ENCODE data around the gene DCLK1. TPM values are rescaled to one million over a fixed set of nuclear protein-coding genes. Genes with fewer than 3 reads are reported as not detected.
"Not testable (repeated sequence)": the region's sequence is repeated elsewhere in the genome, so short reads cannot be mapped to it uniquely, and the experiment has no call there.

Gene DCLK1
- total and polyA plus RNA-seq, 7 donors: 1.2 to 64.8 (median 10.2) TPM

DNA sequence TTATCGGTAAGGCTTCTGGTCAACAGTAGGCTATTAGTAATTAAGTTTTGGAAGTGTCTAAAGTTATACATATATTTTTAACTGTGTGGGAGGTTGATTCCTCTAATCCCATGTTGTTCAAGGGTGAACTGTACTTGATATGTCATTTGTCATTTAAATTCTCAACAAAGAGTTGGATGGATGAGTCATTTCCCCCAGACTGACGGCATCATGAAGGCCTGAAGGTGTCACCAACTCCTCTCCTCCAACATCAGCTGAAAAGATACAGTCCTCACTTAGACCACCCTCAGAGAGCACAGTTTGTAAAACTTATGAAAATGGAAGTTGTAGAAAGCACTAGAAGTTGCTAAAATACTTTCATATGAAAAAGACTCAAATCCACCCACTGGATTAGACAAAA, 48.8 kb downstream of the DCLK1 start:
- WGBS, 2 donors: 83% methylated on average over 2 of the region's 2 CpGs
- Histone ChIP-seq H3K36me3 (no peaks in the 10 kb centered on the region), H3K4me1 (no peaks in the 10 kb centered on the region), H3K27me3 (no peaks in the 10 kb centered on the region), H3K4me3 (no peak overlapping the region), H3K9me3 (no peaks in the 10 kb centered on the region), H3K27ac (no peak overlapping the region)
- TF ChIP-seq EP300 (IDR thresholded peaks at IDR 0.05) (no peak), POLR2A (IDR thresholded peaks at IDR 0.05) (no peak), POLR2AphosphoS5 (IDR thresholded peaks at IDR 0.05) (no peak)
- TF ChIP-seq, protein P1, sequence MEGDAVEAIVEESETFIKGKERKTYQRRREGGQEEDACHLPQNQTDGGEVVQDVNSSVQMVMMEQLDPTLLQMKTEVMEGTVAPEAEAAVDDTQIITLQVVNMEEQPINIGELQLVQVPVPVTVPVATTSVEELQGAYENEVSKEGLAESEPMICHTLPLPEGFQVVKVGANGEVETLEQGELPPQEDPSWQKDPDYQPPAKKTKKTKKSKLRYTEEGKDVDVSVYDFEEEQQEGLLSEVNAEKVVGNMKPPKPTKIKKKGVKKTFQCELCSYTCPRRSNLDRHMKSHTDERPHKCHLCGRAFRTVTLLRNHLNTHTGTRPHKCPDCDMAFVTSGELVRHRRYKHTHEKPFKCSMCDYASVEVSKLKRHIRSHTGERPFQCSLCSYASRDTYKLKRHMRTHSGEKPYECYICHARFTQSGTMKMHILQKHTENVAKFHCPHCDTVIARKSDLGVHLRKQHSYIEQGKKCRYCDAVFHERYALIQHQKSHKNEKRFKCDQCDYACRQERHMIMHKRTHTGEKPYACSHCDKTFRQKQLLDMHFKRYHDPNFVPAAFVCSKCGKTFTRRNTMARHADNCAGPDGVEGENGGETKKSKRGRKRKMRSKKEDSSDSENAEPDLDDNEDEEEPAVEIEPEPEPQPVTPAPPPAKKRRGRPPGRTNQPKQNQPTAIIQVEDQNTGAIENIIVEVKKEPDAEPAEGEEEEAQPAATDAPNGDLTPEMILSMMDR (IDR thresholded peaks at IDR 0.05): no peak
- intact Hi-C loops (cut with DNase I): no loop called here
- DNase-seq: no peak

DNA sequence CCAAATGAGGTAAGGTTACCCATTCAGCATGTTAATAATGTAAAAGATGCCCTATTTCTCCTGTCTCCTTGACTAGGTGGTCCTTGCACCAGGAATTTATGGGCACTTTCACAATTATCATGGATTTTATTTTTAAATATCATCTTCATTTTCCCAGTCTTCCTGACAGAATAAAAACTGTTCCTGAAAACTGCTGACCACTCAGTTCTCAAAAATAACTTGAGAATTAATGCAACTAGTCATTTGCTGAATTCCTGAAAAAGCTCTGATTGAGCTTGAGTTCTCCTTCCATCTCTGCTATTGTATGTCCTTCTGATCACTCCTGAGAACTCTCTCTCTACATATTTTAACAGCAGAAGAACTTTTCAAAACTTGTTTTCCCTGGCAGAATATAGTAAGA, 55.0 kb downstream of the DCLK1 start:
- Histone ChIP-seq H3K27me3 (no peaks in the 10 kb centered on the region), H3K9me3 (no peaks in the 10 kb centered on the region), H3K4me1 (no peaks in the 10 kb centered on the region), H3K27ac (no peak overlapping the region), H3K36me3 (no peaks in the 10 kb centered on the region), H3K4me3 (no peak overlapping the region)
- no peak for DNase-seq
- intact Hi-C loops (cut with DNase I): no loop called here
- TF ChIP-seq EP300 (IDR thresholded peaks at IDR 0.05) (no peak), POLR2A (IDR thresholded peaks at IDR 0.05) (no peak), POLR2AphosphoS5 (IDR thresholded peaks at IDR 0.05) (no peak)
- TF ChIP-seq, protein P1 (IDR thresholded peaks at IDR 0.05): no peak

DNA sequence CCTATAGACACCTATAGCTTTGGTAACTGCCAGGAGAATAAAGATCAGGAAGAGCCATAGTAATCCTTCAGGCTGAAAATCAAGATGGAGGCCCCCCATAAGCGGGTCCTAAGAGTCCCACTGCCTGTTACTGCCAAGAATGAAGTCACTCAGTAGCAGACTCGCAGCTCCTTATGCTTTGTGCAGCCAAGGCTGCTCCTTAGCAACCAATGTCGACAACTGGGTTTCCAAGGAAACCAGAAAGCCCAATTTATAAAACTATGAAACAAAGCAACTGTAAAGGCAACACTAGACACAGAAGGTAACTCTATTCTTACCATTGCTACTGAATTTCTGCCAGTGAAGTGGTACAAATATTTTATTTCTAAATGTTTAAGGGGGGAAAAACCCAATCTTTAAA, 56.5 kb downstream of the DCLK1 start:
- TF ChIP-seq, protein P1 (IDR thresholded peaks at IDR 0.05): no peak
- no peak for TF ChIP-seq POLR2AphosphoS5 (IDR thresholded peaks at IDR 0.05)
- TF ChIP-seq EP300 (IDR thresholded peaks at IDR 0.05): no peak
- TF ChIP-seq POLR2A (IDR thresholded peaks at IDR 0.05): no peak
- Histone ChIP-seq H3K27ac (no peak overlapping the region), H3K9me3 (no peaks in the 10 kb centered on the region), H3K27me3 (no peaks in the 10 kb centered on the region), H3K36me3 (no peaks in the 10 kb centered on the region), H3K4me1 (no peaks in the 10 kb centered on the region), H3K4me3 (no peak overlapping the region)
- no peak for DNase-seq
- intact Hi-C loops (cut with DNase I): no loop called here
- 62 to 63% methylated on average over 3 of the region's 3 CpGs for WGBS, 2 donors

DNA sequence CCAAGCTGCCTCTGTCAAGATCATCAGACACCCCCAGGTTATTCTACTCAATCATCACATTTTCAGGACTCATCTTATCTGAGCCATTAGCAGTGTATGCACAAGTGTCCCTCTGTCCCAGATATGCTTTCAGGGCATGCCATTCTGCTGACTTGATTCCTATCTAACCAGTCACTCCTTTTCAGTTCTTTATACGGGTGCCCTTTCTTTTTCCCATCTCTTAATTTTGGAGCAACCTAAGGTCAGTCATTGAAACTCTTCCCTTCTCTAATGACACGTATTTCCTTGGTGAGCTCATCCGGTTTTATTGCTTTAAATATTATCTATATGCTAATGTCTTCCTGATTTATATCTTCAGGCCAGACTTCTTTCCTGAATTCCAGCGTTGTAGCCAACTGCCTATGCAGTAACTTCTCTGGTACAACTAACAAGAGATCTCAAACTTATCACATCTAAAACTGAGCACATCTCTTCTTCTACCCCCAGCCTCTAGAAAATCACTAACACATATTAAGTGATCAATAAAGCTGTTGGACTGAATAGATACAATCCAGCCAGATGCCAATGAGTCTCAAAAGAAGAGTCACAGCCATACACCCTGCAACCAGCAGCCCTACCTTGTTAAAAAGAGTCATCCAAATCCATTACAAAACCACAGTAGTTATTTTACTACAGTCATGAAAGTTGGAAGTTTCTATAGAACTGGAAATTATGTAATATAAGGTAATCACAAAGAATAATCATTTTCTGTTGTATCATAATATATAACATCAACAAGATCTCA, 58.8 kb downstream of the DCLK1 start:
- Histone ChIP-seq H3K36me3 (no peaks in the 10 kb centered on the region), H3K4me3 (no peak overlapping the region), H3K9me3 (no peaks in the 10 kb centered on the region), H3K27me3 (no peaks in the 10 kb centered on the region), H3K4me1 (peaks cover 0 to 22% (median 14%) of the 10 kb centered on the region in 4 donors), H3K27ac (no peak overlapping the region)
- intact Hi-C loops (cut with DNase I): no loop called here
- TF ChIP-seq, protein P1 (IDR thresholded peaks at IDR 0.05): no peak
- TF ChIP-seq POLR2AphosphoS5 (IDR thresholded peaks at IDR 0.05): no peak
- 62 to 76% methylated on average over 4 of the region's 4 CpGs for WGBS, 2 donors
- DNase-seq: no peak

DNA sequence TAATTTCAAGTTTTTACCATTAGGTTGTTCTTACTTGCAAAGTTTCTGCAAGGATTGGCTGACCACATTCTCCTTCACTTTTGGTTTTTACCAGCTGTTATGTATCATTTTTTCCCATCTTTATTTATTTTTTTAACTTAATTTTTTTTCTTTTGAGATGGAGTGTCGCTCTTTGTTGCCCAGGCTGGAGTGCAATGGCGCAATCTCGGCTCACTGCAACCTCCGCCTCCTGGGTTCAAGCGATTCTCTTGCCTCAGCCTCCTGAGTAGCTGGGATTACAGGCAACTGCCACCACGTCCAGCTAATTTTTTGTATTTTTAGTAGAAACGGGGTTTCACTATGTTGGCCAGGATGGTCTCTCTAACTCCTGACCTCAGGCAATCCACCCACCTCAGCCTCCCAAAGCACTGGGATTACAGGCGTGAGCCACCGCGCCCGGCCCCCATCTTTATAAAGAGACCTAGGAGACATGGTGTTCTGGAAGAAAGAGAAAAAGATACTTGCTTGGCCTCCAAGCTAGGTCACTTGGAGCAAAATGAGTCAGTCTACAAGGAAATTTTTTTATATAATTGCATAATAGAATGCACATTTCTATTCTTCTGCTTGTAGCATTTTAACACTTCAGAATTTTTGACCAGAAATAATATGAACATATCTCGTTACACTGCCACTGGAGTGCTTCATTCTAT, 60.5 kb downstream of the DCLK1 start:
- WGBS, 2 donors: 84 to 87% methylated on average over 12 of the region's 12 CpGs
- H3K27me3 ChIP-seq; H3K4me3 ChIP-seq; H3K9me3 ChIP-seq; H3K36me3 ChIP-seq; intact Hi-C loops (cut with DNase I): not testable (repeated sequence)
- Histone ChIP-seq H3K4me1 (peaks cover 0 to 22% (median 14%) of the 10 kb centered on the region in 4 donors), H3K27ac (peak overlapping the region; percentile 35 to 58 (median 50))
- DNase-seq: peak; percentile 75
